SIG-M5 (cell line): ENCODE results near the gene CD300LG.
"Not testable (repeated sequence)": the region's sequence is repeated elsewhere in the genome, so short reads cannot be mapped to it uniquely, and the experiment has no call there.

Experiments
- DNase-seq: peaks from one replicate; lab custom pipeline; 2025; lab: John Stamatoyannopoulos, UW

The CD300LG gene

GRCh38 chr17:43825567-43825966 lies 21.4 kb upstream of the CD300LG start:
- DNase-seq, result no peak

GRCh38 chr17:43826206-43826605 lies 20.8 kb upstream of the CD300LG start:
- no peak for DNase-seq

- DNase-seq, result no peak
Observed at GRCh38 chr17:43827596-43827995, 19.4 kb upstream of the CD300LG start.

GRCh38 chr17:43829738-43830137 lies 17.2 kb upstream of the CD300LG start:
- no peak for DNase-seq

GRCh38 chr17:43830510-43831140 lies 16.4 kb upstream of the CD300LG start:
- no peak for DNase-seq

- DNase-seq, result no peak
Observed at GRCh38 chr17:43831633-43832032, 15.3 kb upstream of the CD300LG start.

- DNase-seq, result no peak
Observed at GRCh38 chr17:43832168-43832975, 14.6 kb upstream of the CD300LG start.

GRCh38 chr17:43832976-43833829 lies 13.8 kb upstream of the CD300LG start, which contains the start of gene MPP3:
TSS of gene MPP3 (minus strand) at chr17:43833146. CDS start at chr17:43831906, 1,240 bp downstream.
- no peak for DNase-seq

GRCh38 chr17:43834106-43834505 lies 12.9 kb upstream of the CD300LG start:
- DNase-seq, result no peak

- DNase-seq, result no peak
Observed at GRCh38 chr17:43839670-43840108, 7.3 kb upstream of the CD300LG start.

GRCh38 chr17:43840814-43841213 lies 6.2 kb upstream of the CD300LG start:
- DNase-seq, result no peak

GRCh38 chr17:43841282-43841681 lies 5.7 kb upstream of the CD300LG start:
- DNase-seq, result no peak

GRCh38 chr17:43842091-43842974 lies 4.6 kb upstream of the CD300LG start:
- DNase-seq, result not testable (repeated sequence)

- DNase-seq, result no peak
Observed at GRCh38 chr17:43842975-43843325, 4.0 kb upstream of the CD300LG start.

- DNase-seq, result no peak
Observed at GRCh38 chr17:43844241-43844640, 2.7 kb upstream of the CD300LG start.

GRCh38 chr17:43845766-43846165 lies 1.2 kb upstream of the CD300LG start:
- no peak for DNase-seq

- DNase-seq, result no peak
Observed at GRCh38 chr17:43846221-43846712, 709 bp upstream of the CD300LG start.

- no peak for DNase-seq
Observed at GRCh38 chr17:43848601-43849000, 1.6 kb downstream of the CD300LG start.

GRCh38 chr17:43849116-43849515 lies 2.1 kb downstream of the CD300LG start:
- no peak for DNase-seq

- DNase-seq, result no peak
Observed at GRCh38 chr17:43852571-43852970, 5.6 kb downstream of the CD300LG start.

- DNase-seq, result no peak
Observed at GRCh38 chr17:43853546-43853945, 6.6 kb downstream of the CD300LG start.
